ENCODE data around the gene HOXA3. TPM values are rescaled to one million over a fixed set of nuclear protein-coding genes. Genes with fewer than 3 reads are reported as not detected.

HOXA3 gene
- total RNA-seq, 1 donor from 2014 or later = 77.4 TPM

DNA sequence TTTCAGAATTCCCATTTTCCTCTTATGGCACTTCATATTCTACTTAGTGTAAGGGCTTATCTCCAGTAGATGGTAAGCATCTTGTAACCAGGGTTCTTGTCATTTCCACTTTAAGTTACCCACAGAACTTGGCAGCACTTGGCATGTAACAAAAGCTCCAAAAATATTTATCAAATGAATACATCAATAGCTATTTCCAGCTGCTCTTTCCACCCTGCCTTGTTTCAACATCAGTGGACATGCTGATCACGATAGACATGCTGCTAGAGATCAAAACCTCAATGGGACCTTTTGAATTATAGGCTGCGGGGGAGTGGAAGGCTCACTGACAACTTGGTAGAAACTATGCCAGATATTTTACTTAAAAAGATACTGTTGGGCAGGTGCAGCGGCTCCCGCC is 89.4 kb downstream of the HOXA3 start:
- Mint-ChIP-seq H3K36me3 (ENCODE audit: insufficient read depth) (no peaks in the 10 kb centered on the region), H3K4me3 (ENCODE audit: low read depth) (no peak overlapping the region), H3K4me1 (ENCODE audit: low read depth) (peaks cover 8% of the 10 kb centered on the region), H3K27me3 (no peaks in the 10 kb centered on the region), H3K9me3 (ENCODE audit: low read depth) (no peaks in the 10 kb centered on the region), H3K27ac (no peak overlapping the region)
- no peak for DNase-seq (ENCODE audit: low spot score, unreplicated experiment)
- TF ChIP-seq, protein P1, sequence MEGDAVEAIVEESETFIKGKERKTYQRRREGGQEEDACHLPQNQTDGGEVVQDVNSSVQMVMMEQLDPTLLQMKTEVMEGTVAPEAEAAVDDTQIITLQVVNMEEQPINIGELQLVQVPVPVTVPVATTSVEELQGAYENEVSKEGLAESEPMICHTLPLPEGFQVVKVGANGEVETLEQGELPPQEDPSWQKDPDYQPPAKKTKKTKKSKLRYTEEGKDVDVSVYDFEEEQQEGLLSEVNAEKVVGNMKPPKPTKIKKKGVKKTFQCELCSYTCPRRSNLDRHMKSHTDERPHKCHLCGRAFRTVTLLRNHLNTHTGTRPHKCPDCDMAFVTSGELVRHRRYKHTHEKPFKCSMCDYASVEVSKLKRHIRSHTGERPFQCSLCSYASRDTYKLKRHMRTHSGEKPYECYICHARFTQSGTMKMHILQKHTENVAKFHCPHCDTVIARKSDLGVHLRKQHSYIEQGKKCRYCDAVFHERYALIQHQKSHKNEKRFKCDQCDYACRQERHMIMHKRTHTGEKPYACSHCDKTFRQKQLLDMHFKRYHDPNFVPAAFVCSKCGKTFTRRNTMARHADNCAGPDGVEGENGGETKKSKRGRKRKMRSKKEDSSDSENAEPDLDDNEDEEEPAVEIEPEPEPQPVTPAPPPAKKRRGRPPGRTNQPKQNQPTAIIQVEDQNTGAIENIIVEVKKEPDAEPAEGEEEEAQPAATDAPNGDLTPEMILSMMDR (IDR thresholded peaks at IDR 0.05; ENCODE audit: unreplicated experiment) = no peak

Small RNA genes lying within 50 kb of the gene (microRNA-seq; reads per million reads assigned to microRNA genes)
- 1.8 reads per million for gene MIR196B (ENCODE audit: borderline number of aligned reads, unreplicated experiment)

Other genes starting within 250 kb of the HOXA3 start
- 27.4 and 31.2 TPM in 2 replicates for gene HOXA1, start 56.6 kb downstream of the HOXA3 start, total RNA-seq
- 17.9 and 18.6 TPM in 2 replicates for gene HOXA2, start 49.9 kb downstream of the HOXA3 start, total RNA-seq
- 13.7 TPM in 2 replicates for gene HOXA4, start 21.8 kb downstream of the HOXA3 start, total RNA-seq
- gene HOXA5, start 8.9 kb downstream of the HOXA3 start, total RNA-seq = 12.6 and 18.1 TPM in 2 replicates
- 0.38 TPM in 1 of 2 replicates, not detected in the other for gene HOXA6, start 4.8 kb downstream of the HOXA3 start, total RNA-seq
- 1.4 and 1.5 TPM in 2 replicates for gene HOXA7, start 4.1 kb upstream of the HOXA3 start, total RNA-seq
- gene HOXA9, start 13.0 kb upstream of the HOXA3 start, total RNA-seq = not detected in 2 replicates
- gene HOXA10, start 21.7 kb upstream of the HOXA3 start, total RNA-seq = not detected in 2 replicates
- gene HOXA11, start 32.6 kb upstream of the HOXA3 start, total RNA-seq = not detected in 2 replicates
- not detected in 2 replicates for gene HOXA13, start 47.5 kb upstream of the HOXA3 start, total RNA-seq
- gene EVX1, start 90.2 kb upstream of the HOXA3 start, total RNA-seq = not detected in 2 replicates